DMS53 (cell line): ENCODE results near the gene ALPP.
"Not testable (repeated sequence)": the region's sequence is repeated elsewhere in the genome, so short reads cannot be mapped to it uniquely, and the experiment has no call there.

ENCODE experiments used
- DNase-seq: peaks from one replicate; lab custom pipeline; 2025; lab: John Stamatoyannopoulos, UW

The ALPP gene

DNA sequence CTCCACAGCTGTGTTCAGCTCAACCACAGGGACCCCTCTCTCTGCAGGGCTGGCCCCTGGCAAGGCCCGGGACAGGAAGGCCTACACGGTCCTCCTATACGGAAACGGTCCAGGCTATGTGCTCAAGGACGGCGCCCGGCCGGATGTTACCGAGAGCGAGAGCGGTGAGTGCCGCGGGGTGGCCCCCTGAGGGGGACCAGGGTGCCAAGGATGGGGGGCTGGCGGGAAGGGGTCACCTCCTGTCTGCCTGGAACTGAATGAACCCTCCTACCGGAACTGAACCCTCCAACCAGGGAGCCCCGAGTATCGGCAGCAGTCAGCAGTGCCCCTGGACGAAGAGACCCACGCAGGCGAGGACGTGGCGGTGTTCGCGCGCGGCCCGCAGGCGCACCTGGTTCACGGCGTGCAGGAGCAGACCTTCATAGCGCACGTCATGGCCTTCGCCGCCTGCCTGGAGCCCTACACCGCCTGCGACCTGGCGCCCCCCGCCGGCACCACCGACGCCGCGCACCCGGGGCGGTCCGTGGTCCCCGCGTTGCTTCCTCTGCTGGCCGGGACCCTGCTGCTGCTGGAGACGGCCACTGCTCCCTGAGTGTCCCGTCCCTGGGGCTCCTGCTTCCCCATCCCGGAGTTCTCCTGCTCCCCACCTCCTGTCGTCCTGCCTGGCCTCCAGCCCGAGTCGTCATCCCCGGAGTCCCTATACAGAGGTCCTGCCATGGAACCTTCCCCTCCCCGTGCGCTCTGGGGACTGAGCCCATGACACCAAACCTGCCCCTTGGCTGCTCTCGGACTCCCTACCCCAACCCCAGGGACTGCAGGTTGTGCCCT, 2.9 kb downstream of the ALPP start:
- peak; percentile 46 for DNase-seq

DNA sequence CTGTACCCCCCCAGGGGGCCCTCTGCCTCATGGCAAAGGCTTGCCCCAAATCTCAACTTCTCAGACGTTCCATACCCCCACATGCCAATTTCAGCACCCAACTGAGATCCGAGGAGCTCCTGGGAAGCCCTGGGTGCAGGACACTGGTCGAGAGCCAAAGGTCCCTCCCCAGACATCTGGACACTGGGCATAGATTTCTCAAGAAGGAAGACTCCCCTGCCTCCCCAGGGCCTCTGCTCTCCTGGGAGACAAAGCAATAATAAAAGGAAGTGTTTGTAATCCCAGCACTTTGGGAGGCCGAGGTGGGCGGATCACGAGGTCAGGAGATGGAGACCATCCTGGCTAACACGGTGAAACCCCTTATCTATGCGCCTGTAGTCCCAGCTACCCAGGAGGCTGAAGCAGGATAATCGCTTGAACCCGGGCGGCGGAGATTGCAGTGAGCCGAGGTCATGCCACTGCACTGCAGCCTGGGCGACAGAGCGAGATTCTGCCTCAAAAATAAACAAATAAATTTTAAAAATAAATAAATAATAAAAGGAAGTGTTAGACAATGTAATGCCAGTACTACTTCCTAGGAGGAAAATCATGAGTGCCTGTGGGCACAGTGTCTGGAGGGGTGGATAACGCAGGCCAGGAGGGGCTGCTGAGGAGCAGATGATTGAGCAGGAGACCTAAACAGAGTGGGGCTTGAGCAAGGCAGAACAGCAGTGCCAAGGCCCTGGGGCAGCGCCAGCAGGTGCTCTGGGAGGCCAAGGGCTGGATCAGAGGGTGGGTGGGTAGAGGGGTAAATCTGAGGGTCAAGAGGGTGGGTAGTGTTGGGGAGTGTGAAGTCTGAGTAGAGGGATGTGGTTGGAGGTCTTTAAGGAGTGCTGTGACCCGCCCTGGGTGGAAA, 4.0 kb downstream of the ALPP start:
- DNase-seq: no peak

DNA sequence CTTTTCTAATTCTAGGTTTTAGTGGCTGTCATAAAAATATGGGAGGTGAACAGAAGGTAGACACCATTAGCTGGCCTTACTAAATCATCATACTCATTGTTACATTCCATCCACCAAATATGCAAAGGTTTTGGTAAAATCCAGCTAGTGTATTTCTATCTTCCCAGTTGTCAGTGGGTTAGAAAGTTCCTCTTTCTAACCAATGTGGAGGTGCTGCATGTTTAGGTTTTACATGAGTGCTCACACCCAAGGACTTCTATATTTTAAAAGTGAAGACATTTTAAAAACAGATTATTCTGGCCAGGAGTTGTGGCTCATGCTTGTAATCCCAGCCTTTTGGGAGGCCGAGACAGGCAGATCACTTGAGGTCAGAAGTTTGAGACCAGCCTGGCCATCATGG, 5.9 kb downstream of the ALPP start:
- DNase-seq: no peak

DNA sequence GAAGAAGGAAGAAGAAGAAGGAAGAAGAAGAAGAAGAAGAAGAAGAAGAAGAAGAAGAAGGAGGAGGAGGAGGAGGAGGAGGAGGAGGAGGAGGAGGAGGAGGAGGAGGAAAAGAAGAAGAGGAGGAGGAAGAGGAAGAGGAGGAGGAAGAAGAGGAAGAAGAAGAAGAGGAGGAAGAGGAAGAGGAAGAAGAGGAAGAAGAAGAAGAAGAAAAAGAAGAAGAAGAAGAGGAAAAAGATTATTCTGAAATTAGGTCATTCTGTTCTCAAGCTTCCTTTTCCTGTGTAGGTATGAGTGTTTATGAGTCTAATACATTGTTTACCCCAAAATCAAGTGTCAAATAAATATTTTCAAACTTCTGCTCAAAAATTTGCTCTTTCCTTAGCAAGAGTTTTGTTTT, 6.5 kb downstream of the ALPP start:
- DNase-seq: not testable (repeated sequence)

DNA sequence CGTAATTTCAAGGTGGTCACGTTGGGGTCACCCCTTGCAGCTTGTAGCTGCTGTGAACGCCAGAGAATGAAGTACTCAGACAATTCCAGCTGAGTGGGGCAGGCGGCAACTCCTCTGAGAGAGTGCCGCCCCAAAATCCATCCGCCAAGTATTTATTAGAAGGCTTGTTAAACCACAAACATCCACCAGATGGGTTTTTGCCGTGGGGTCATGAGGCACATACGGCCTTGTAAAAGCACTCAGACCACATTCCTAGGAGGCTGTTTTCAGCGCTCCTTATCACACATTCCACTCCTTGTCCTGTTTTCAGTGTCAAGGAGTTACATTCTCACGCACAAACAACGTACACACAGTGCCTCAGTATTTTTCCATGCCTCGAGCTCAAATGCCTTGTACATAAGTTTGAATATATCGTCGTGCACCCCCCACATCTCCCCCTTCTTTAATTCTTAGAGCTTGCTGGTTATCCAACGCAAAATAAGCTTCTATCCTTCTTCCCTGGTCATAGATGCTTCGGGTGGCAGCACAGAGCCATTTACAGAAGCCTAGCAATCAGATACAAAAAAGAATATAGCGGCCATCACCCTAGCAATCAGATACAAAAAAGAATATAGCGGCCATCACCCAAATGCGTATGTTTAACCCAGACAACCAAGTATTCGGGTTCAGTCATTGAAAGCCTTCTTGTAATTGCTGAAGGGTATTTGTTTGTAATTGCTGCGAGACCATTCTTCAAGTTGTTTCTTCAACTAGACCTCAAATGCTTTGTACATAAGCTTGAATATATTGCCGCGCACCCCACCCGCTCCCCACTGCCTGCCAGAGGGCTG, 7.3 kb downstream of the ALPP start:
- peak; percentile 9 for DNase-seq

- DNase-seq: no peak
These were observed 7.9 kb downstream of the ALPP start for GRCh38 chr2:232386490-232386739.

DNA sequence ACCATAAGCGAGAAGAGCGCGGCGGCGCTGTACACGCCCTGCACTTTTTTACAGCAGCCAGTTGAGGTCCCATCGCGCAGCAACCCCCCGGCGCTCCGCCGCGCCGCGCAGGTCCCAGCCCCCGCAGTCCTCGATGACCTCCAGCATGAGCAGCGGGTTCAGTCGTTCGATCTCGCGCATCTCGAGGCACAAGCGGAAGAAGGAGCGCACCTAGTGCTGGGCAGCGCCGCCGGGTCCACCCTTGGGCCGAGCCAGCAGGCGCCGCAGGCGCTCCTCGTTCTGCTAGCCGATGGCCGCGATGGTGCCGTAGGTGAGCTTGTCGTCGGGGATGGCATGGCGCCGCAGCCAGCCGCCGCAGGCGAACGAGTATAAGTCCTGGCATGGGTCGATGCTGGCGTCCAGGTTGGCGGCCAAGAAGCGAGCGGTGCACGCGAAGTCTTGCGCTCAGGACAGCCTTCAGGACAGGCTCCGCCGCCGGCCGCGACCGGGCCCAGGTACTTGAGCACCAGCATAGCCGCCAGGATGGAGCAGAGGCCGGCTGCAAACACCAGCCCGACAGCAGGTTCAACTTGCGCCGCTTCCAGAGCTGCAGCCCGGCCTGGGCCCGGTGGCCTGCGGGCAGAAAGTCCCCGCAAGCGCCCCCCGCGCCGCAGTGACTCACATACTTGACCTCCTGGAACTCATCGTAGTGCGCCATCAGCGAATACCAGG, 8.3 kb downstream of the ALPP start:
- peak; percentile 42 for DNase-seq

DNA sequence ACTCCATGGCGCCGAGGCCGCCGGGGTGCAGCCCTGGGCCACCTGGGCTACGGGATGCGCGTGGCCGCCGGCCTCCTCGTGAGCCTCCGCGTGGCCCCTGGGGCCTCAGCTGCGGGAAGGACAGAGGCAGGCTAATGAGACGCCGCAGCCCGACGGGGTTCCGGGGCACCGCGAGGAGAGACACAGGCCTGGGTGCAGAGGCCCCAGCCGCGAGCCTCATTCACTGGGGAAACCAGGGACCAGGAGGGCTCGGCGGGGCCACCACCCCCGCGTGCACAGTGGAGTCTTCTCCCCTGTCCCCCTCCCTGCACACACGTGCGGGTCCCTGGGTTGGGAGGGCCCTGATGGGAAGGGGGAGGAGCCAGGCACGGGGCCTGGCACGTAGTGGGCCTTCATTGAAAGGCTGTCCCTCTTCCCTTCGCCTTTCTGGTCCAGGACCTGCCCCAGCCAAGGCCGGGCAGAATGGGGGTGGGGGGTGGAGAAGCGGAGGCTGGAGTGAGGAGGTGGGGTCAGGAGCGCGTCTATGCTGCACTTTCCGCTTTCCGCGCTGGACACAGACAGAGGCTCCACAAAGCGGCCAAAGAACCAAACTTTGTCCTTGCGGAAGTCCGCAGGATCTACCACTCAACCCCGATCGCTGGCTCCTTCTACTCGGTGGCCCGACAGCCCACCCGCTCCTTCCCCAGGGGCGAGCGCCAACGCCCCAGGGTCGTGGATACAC, 9.1 kb downstream of the ALPP start:
- DNase-seq: peak; percentile 13

- DNase-seq: peak; percentile 20
These were observed 9.9 kb downstream of the ALPP start for GRCh38 chr2:232388324-232388891.

GRCh38 chr2:232389327-232389726, 10.8 kb downstream of the ALPP start:
- no peak for DNase-seq

DNA sequence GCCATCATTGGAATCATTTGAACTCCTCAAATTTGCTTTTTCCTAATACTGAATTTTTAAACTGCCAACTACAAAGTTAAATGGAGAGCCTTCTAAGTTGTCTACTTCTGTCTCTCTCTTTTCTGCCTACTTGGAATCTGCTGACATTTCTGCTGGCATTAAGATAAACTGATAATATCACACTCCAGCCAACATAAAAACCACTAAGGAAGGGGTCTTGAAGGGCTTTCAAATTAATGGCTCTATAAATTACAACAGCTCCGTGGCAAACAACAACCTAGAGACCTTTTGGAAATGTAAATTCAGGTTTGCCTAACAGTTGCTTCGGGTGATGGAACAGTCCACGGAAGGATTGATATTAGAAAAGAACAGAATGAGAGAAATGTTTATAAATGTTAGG, 12.1 kb downstream of the ALPP start:
- DNase-seq: no peak

GRCh38 chr2:232393556-232393955, 15.0 kb downstream of the ALPP start:
- no peak for DNase-seq

- not testable (repeated sequence) for DNase-seq
These were observed 15.9 kb downstream of the ALPP start for GRCh38 chr2:232394431-232394830.

DNA sequence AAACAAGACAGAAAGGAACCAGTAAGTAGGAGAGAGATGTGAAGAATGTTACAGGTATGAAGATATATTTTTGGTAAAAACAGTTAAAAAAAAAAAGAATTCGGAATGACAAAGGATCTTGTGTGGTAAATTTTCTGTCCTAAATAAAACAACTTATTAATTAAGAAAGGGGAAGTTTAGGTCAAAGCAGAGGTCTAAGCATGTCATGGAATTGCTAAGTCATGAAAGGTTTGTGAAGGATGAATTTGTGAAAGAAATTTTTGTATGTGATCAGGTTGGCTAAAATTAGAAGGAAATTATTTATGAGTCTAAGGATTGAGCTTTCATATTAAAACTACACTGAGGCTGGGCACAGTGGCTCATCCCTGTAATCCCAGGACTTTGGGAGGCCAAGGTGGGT, 17.0 kb downstream of the ALPP start:
- DNase-seq: no peak

DNA sequence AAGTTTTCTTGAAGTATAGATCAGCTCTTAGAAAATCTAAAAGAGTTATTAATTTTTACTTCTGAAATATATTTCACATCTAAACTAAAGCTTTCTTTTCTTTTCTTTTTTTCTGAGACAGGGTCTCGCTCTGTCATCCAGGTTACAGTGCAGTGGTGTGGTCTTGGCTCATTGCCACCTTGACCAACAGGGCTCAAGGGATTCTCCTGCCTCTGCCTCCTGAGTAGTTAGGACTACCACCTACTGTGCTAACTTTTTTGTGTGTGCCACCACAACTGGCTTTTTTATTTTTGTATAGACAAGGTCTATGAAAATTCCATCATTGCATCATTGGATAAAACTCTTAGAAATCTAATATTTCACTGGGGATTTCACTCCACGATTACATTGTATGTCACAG, 18.1 kb downstream of the ALPP start:
- no peak for DNase-seq

- peak; percentile 42 for DNase-seq
These were observed 19.9 kb downstream of the ALPP start for GRCh38 chr2:232398293-232399034.

GRCh38 chr2:232400256-232401015, 21.9 kb downstream of the ALPP start:
- peak; percentile 79 for DNase-seq

GRCh38 chr2:232402518-232402917, 24.0 kb downstream of the ALPP start:
- DNase-seq: no peak

DNA sequence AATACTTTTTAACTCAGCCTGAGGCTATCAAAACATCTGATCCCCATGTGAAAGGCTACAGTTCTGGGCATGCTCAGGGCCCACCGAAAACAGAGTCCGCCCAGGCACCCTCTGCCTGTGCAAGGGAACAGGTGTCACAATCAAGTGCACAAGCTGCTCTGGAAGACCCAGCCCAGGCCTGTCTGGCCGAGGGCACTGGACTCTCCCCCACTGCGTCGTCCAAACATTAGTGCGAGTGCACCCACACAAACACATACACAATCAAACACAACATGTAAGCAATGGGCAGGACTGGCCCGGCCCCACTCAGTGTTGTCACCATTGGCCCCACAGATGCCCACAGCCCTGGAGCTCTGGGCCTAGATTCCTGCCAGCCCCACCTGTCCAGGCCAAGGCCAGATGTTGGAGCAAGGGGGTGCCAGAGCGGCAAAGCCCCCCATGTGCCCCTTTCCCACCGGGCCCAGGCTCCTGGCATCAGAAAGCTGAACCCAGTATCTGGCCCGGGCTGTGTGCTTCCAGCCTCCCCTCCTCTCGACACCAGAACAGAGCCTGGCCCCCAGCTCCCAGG, 27.5 kb downstream of the ALPP start:
- DNase-seq: no peak
